Caco-2 (cell line): ENCODE data around the gene ZNF587B. TPM values are rescaled to one million over a fixed set of nuclear protein-coding genes. Genes with fewer than 3 reads are reported as not detected.
A peak's percentile ranks its signal among the peaks of the same experiment; 100 is the strongest.
"Not testable (repeated sequence)": the region's sequence is repeated elsewhere in the genome, so short reads cannot be mapped to it uniquely, and the experiment has no call there.

Experiments
- BruUV-seq: library from RNA; stranded (reverse); fragments of 400-500 nt; replicated peaks from 2 replicates; lab custom pipeline; 2021; lab: Mats Ljungman, UMichigan
- CTCF ChIA-PET: fragments of 300-600 bp; sonication (Branson Sonifier 250); formaldehyde crosslinking; loops from one replicate; lab custom pipeline; 2022; ENCODE audit warnings: antibody characterized with exemption; lab: Charles Lee
- POLR2A ChIA-PET: fragments of 300-600 bp; sonication (Branson Sonifier 250); formaldehyde crosslinking; loops from one replicate; lab custom pipeline; 2022; ENCODE audit warnings: antibody characterized with exemption; lab: Charles Lee
- DNase-seq, 2 experiments: peaks; one replicate each; pipeline versions ENCODE4 v3.0.0 to v3.0.0-alpha.2; 2020 to 2022
- H3K27me3 ChIP-seq: replicated peaks from 2 replicates; pipeline ENCODE4 v1.6.0; 2011; ENCODE audit warnings: low read length; ENCODE audit not compliant: control insufficient read depth, insufficient read depth
- H3K36me3 ChIP-seq: 2 replicates; pipeline ENCODE4 v1.5.1; 2011; ENCODE audit warnings: low read length; ENCODE audit not compliant: control insufficient read depth, insufficient read depth
- H3K4me1 ChIP-seq: fragments of 250-450 bp; sonication (Bioruptor Pico); 2 replicates; pipeline ENCODE4 v1.5.1; 2020; ENCODE audit warnings: mild to moderate bottlenecking
- H3K4me3 ChIP-seq: 2 replicates; pipeline ENCODE4 v1.5.1; 2011; ENCODE audit warnings: low read depth, mild to moderate bottlenecking, control low read depth, low read length
- H3K9me3 ChIP-seq: fragments of 250-450 bp; sonication (Bioruptor Pico); 2 replicates; pipeline ENCODE4 v1.5.1; 2020; ENCODE audit warnings: mild to moderate bottlenecking, moderate library complexity
- H3K27ac Mint-ChIP-seq: one replicate; pipeline ENCODE4 v1.8.0; 2022; ENCODE audit warnings: mixed read lengths; ENCODE audit not compliant: unreplicated experiment
- H3K27me3 Mint-ChIP-seq: one replicate; pipeline ENCODE4 v1.8.0; 2022; ENCODE audit warnings: mixed read lengths; ENCODE audit not compliant: insufficient read depth, unreplicated experiment
- H3K36me3 Mint-ChIP-seq: one replicate; pipeline ENCODE4 v1.8.0; 2022; ENCODE audit warnings: mild to moderate bottlenecking, mixed read lengths; ENCODE audit not compliant: insufficient read depth, unreplicated experiment
- H3K4me1 Mint-ChIP-seq: one replicate; pipeline ENCODE4 v1.8.0; 2022; ENCODE audit warnings: low read depth, mixed read lengths; ENCODE audit not compliant: unreplicated experiment
- H3K4me3 Mint-ChIP-seq: one replicate; pipeline ENCODE4 v1.8.0; 2022; ENCODE audit warnings: mild to moderate bottlenecking, moderate library complexity, mixed read lengths; ENCODE audit not compliant: unreplicated experiment
- H3K9me3 Mint-ChIP-seq: one replicate; pipeline ENCODE4 v1.8.0; 2022; ENCODE audit warnings: mixed read lengths; ENCODE audit not compliant: unreplicated experiment
- intact Hi-C: fragments of 100-400 bp; cut with micrococcal nuclease; formaldehyde crosslinking; loops from one replicate; pipeline ENCODE4 v1.10.0; 2022; ENCODE audit not compliant: unreplicated experiment
- total RNA-seq: library from RNA; stranded (reverse); gene quantifications from 2 replicates; pipeline ENCODE4 v1.2.3, GENCODE V29; 2022
- TF ChIP-seq, protein P1 (sequence below), 2 experiments: fragments of 200-600 bp in 1 of 2; IDR thresholded peaks; 1 replicate in 1 of 2; 2 replicates in 1 of 2; pipeline versions ENCODE4 v1.5.1 to v1.8.0; 2011 to 2022; ENCODE audit warnings: antibody characterized with exemption in 1 of 2, control low read depth in 1 of 2, inconsistent platforms in 1 of 2, low read depth in 1 of 2, low read length in 1 of 2, mild to moderate bottlenecking in 1 of 2, moderate library complexity in 1 of 2; ENCODE audit not compliant: insufficient read depth in 1 of 2, severe bottlenecking in 1 of 2, unreplicated experiment in 1 of 2

Gene ZNF587B
- total RNA-seq, 1 experiment from 2014 or later = 35.4 TPM

DNA sequence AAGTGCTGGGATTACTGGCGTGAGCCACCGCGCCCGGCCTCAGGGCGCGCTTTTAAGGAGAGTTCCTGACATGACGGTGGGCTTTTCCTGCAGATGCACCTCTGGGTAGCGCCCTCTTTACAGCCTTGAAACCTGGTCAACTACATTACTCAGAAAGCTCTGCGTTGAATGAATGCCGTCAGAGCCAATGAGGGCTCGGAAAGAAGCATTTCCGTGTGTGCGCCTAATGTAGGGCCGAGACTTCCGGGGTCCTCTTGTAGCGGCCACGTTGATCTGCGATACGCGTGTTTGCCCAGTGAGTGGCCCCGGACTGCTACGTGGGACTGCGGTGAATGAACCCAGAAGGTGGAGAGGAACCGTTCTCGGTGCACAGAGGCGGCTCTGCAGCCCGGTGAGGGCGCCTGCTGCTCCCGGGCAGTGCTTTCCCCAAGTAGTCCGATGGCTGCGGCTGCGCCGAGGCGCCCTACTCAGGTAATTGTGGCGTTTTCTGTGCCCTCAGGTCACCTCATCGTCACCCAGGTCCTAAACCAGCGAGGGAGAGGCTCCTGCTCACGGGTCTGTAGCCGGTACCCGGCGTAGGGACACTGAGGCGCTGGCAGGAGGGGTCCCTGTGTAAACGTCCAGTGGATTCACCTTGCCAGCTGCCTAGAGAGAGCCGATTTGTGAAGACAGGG is 10.5 kb upstream of the ZNF587B start:
- Mint-ChIP-seq H3K4me1 (peaks cover 62% of the 10 kb centered on the region), H3K4me3 (peak overlapping the region; percentile 98), H3K27ac (peak overlapping the region; percentile 94), H3K27me3 (no peaks in the 10 kb centered on the region), H3K9me3 (no peaks in the 10 kb centered on the region), H3K36me3 (peaks cover 71% of the 10 kb centered on the region)
- ChIA-PET CTCF (interaction anchor here (0.6 to 1.3 kb wide), 4 partner anchors 11 to 239 kb away, joined by 3 to 13 read pairs (median 5); no protein-coding TSS in a partner anchor), POLR2A (interaction anchor here (0.6 to 1.3 kb wide), 4 partner anchors 22 to 97 kb away, joined by 3 to 7 read pairs (median 6); partner anchors contain the start of genes ZNF417 and ZNF587)
- H3K4me3 ChIP-seq = peak overlapping the region; percentile 48
- TSS peak; percentile 40 for BruUV-seq
- no peaks in the 10 kb centered on the region; the same call in 1 of the 2 replicates for H3K36me3 ChIP-seq
- intact Hi-C loops = loop anchor here (10.0 kb wide), 1 partner anchor 95 kb away; the partner anchor contains the start of gene ZNF417
- no peaks in the 10 kb centered on the region for H3K27me3 ChIP-seq
- peaks cover 59% of the 10 kb centered on the region for H3K4me1 ChIP-seq
- DNase-seq = peak; percentile 89 to 95
- TF ChIP-seq, protein P1, sequence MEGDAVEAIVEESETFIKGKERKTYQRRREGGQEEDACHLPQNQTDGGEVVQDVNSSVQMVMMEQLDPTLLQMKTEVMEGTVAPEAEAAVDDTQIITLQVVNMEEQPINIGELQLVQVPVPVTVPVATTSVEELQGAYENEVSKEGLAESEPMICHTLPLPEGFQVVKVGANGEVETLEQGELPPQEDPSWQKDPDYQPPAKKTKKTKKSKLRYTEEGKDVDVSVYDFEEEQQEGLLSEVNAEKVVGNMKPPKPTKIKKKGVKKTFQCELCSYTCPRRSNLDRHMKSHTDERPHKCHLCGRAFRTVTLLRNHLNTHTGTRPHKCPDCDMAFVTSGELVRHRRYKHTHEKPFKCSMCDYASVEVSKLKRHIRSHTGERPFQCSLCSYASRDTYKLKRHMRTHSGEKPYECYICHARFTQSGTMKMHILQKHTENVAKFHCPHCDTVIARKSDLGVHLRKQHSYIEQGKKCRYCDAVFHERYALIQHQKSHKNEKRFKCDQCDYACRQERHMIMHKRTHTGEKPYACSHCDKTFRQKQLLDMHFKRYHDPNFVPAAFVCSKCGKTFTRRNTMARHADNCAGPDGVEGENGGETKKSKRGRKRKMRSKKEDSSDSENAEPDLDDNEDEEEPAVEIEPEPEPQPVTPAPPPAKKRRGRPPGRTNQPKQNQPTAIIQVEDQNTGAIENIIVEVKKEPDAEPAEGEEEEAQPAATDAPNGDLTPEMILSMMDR (IDR thresholded peaks at IDR 0.05; ENCODE audit: insufficient read depth in 1 of 2, low read depth in 1 of 2, low read length in 1 of 2, severe bottlenecking in 1 of 2, unreplicated experiment in 1 of 2) = peak in 1 of 2 experiments; percentile 16
- H3K9me3 ChIP-seq = no peaks in the 10 kb centered on the region

- intact Hi-C loops = no loop called here
Observed at GRCh38 chr19:57820599-57820998, 9.5 kb upstream of the ZNF587B start.

GRCh38 chr19:57821095-57821494 is 9.0 kb upstream of the ZNF587B start:
- H3K9me3 Mint-ChIP-seq, H3K9me3 ChIP-seq, intact Hi-C loops, H3K27me3 Mint-ChIP-seq, H3K27me3 ChIP-seq, BruUV-seq, POLR2A ChIA-PET, H3K36me3 ChIP-seq, CTCF ChIA-PET, H3K4me3 ChIP-seq: not testable (repeated sequence)
- H3K4me1 ChIP-seq = peaks cover 52% of the 10 kb centered on the region
- peaks cover 67% of the 10 kb centered on the region for H3K36me3 Mint-ChIP-seq
- peak overlapping the region; percentile 94 for H3K27ac Mint-ChIP-seq
- DNase-seq = peak; percentile 51 to 74
- H3K4me3 Mint-ChIP-seq = peak overlapping the region; percentile 98
- H3K4me1 Mint-ChIP-seq = peaks cover 52% of the 10 kb centered on the region

More at GRCh38 chr19:57820599-57820998, 9.5 kb upstream of the ZNF587B start:
- no peak for DNase-seq
- ChIA-PET POLR2A (no interaction called here), CTCF (no interaction called here)
- Mint-ChIP-seq H3K36me3 (peaks cover 67% of the 10 kb centered on the region), H3K27ac (peak overlapping the region; percentile 94), H3K9me3 (no peaks in the 10 kb centered on the region), H3K4me3 (peak overlapping the region; percentile 98), H3K27me3 (no peaks in the 10 kb centered on the region), H3K4me1 (peaks cover 57% of the 10 kb centered on the region)
- Histone ChIP-seq H3K9me3 (no peaks in the 10 kb centered on the region), H3K27me3 (no peaks in the 10 kb centered on the region), H3K36me3 (no peaks in the 10 kb centered on the region; the same call in 1 of the 2 replicates), H3K4me3 (peak overlapping the region; percentile 48), H3K4me1 (peaks cover 57% of the 10 kb centered on the region)
- TF ChIP-seq, protein P1 (IDR thresholded peaks at IDR 0.05; ENCODE audit: insufficient read depth in 1 of 2, low read depth in 1 of 2, low read length in 1 of 2, severe bottlenecking in 1 of 2, unreplicated experiment in 1 of 2) = no peak
- no TSS peak for BruUV-seq

DNA sequence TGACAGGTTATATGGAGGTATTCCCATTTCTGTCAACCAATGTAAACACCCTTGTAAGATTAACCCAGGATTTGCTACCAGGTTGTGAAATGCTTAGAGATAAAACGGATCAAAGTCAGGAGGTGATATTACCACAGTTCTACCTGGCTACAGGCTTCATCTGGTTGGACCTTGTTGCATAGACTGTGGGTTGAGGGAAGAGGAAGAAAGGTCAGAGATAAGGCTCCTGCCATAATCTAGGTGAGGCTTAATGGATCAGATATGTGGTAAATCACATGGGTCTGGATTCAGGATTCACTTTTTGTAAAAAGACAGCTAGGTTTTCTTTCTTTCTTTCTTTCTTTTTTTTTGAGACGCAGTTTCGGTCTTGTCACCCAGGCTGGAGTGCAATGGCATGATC is 8.6 kb upstream of the ZNF587B start:
- H3K4me1 ChIP-seq = peaks cover 48% of the 10 kb centered on the region
- H3K27me3 Mint-ChIP-seq, H3K9me3 ChIP-seq, H3K27ac Mint-ChIP-seq, H3K4me3 ChIP-seq, BruUV-seq, H3K9me3 Mint-ChIP-seq, intact Hi-C loops, POLR2A ChIA-PET, H3K27me3 ChIP-seq, H3K36me3 ChIP-seq, CTCF ChIA-PET: not testable (repeated sequence)
- DNase-seq = peak; percentile 54 to 62
- H3K36me3 Mint-ChIP-seq = peaks cover 67% of the 10 kb centered on the region
- peaks cover 48% of the 10 kb centered on the region for H3K4me1 Mint-ChIP-seq
- H3K4me3 Mint-ChIP-seq = peak overlapping the region; percentile 98

GRCh38 chr19:57823155-57823554 is 6.9 kb upstream of the ZNF587B start:
- BruUV-seq, H3K9me3 Mint-ChIP-seq, H3K9me3 ChIP-seq, intact Hi-C loops, CTCF ChIA-PET, POLR2A ChIA-PET, H3K27me3 Mint-ChIP-seq, H3K27me3 ChIP-seq, H3K36me3 ChIP-seq, H3K4me3 ChIP-seq, DNase-seq: not testable (repeated sequence)
- peaks cover 77% of the 10 kb centered on the region for H3K36me3 Mint-ChIP-seq
- peaks cover 55% of the 10 kb centered on the region for H3K4me1 Mint-ChIP-seq
- H3K4me3 Mint-ChIP-seq = peak overlapping the region; percentile 60
- peak overlapping the region; percentile 69 for H3K27ac Mint-ChIP-seq
- peaks cover 56% of the 10 kb centered on the region for H3K4me1 ChIP-seq
